Osteoblast (primary cell): ENCODE measurements around the gene MMP10. TPM values are rescaled to one million over a fixed set of nuclear protein-coding genes. Genes with fewer than 3 reads are reported as not detected.

Experiments used
- DNase-seq: peaks from one replicate; pipeline ENCODE4 v3.0.0; 2011; ENCODE audit warnings: low spot score, mixed read lengths; ENCODE audit not compliant: insufficient read length; ENCODE audit errors: missing footprints
- H2AFZ ChIP-seq: 2 replicates; pipeline ENCODE4 v1.6.0; 2011; ENCODE audit warnings: mild to moderate bottlenecking, low read length
- H3K27ac ChIP-seq: 2 replicates; pipeline ENCODE4 v1.5.1; 2011; ENCODE audit warnings: mild to moderate bottlenecking, low read depth, low read length, moderate library complexity
- H3K27me3 ChIP-seq: 2 replicates; pipeline ENCODE4 v1.6.0; 2012; ENCODE audit warnings: mild to moderate bottlenecking, control low read depth, inconsistent platforms, low read length, moderate library complexity; ENCODE audit not compliant: insufficient read depth
- H3K36me3 ChIP-seq: 2 replicates; pipeline ENCODE4 v1.5.1; 2011; ENCODE audit warnings: mild to moderate bottlenecking, low read length, control low read depth, moderate library complexity; ENCODE audit not compliant: insufficient read depth
- H3K4me1 ChIP-seq: 2 replicates; pipeline ENCODE4 v1.5.1; 2011; ENCODE audit warnings: mild to moderate bottlenecking, low read length, control low read depth, moderate library complexity; ENCODE audit not compliant: insufficient read depth
- H3K4me2 ChIP-seq: 2 replicates; pipeline ENCODE4 v1.6.0; 2011; ENCODE audit warnings: mild to moderate bottlenecking, low read length; ENCODE audit not compliant: insufficient read depth
- H3K4me3 ChIP-seq: fragments of 200-600 bp; sonication (generic); 3 replicates; pipeline ENCODE4 v1.5.1; 2012; ENCODE audit warnings: mild to moderate bottlenecking, low read length, inconsistent platforms; ENCODE audit not compliant: insufficient read depth
- H3K79me2 ChIP-seq: 2 replicates; pipeline ENCODE4 v1.6.0; 2012; ENCODE audit warnings: mild to moderate bottlenecking, low read length, control low read depth, inconsistent platforms; ENCODE audit not compliant: insufficient read depth
- H3K9me3 ChIP-seq: 2 replicates; pipeline ENCODE4 v1.5.1; 2011; ENCODE audit warnings: low read depth, low read length, control low read depth
- H4K20me1 ChIP-seq: 2 replicates; pipeline ENCODE4 v1.6.0; 2012; ENCODE audit warnings: mild to moderate bottlenecking, low read length, control low read depth; ENCODE audit not compliant: insufficient read depth
- CTCF ChIP-seq: IDR thresholded peaks from 2 replicates; pipeline ENCODE4 v1.5.1; 2011; ENCODE audit warnings: mild to moderate bottlenecking, low read depth, low read length, moderate library complexity; ENCODE audit errors: extremely low read depth
- total RNA-seq: library from RNA; depleted of rRNA; stranded (reverse); fragments of >200 nt; gene quantifications from 2 replicates; pipeline ENCODE4 v1.2.3, GENCODE V29; 2012

The MMP10 gene
- total RNA-seq, 1 donor: not detected

- H3K4me2 ChIP-seq: no peak overlapping the region
- no peak for DNase-seq
- no peak overlapping the region for H3K4me3 ChIP-seq
- TF ChIP-seq CTCF: no peak
- no peaks in the 10 kb centered on the region for H3K9me3 ChIP-seq
- peaks cover 5% of the 10 kb centered on the region for H3K27me3 ChIP-seq
- no peaks in the 10 kb centered on the region for H3K36me3 ChIP-seq
- H2AFZ ChIP-seq: no peak overlapping the region
- no peak overlapping the region for H3K27ac ChIP-seq
- no peaks in the 10 kb centered on the region for H3K4me1 ChIP-seq
- no peaks in the 10 kb centered on the region for H4K20me1 ChIP-seq
- no peaks in the 10 kb centered on the region for H3K79me2 ChIP-seq
These were observed 33.1 kb upstream of the MMP10 start for GRCh38 chr11:102813484-102813883.

GRCh38 chr11:102812188-102812587 lies 31.8 kb upstream of the MMP10 start:
- H3K27me3 ChIP-seq: peaks cover 5% of the 10 kb centered on the region
- no peak overlapping the region for H3K27ac ChIP-seq
- H4K20me1 ChIP-seq: no peaks in the 10 kb centered on the region
- TF ChIP-seq CTCF: no peak
- no peaks in the 10 kb centered on the region for H3K36me3 ChIP-seq
- no peaks in the 10 kb centered on the region for H3K9me3 ChIP-seq
- H3K79me2 ChIP-seq: no peaks in the 10 kb centered on the region
- DNase-seq: no peak
- no peak overlapping the region for H2AFZ ChIP-seq
- no peak overlapping the region for H3K4me3 ChIP-seq
- H3K4me1 ChIP-seq: no peaks in the 10 kb centered on the region
- H3K4me2 ChIP-seq: no peak overlapping the region

- H3K9me3 ChIP-seq: no peaks in the 10 kb centered on the region
- peak overlapping the region; percentile 46 for H2AFZ ChIP-seq
- peaks cover 5% of the 10 kb centered on the region for H3K27me3 ChIP-seq
- no peaks in the 10 kb centered on the region for H4K20me1 ChIP-seq
- no peaks in the 10 kb centered on the region for H3K79me2 ChIP-seq
- TF ChIP-seq CTCF: peak; percentile 63
- H3K4me2 ChIP-seq: no peak overlapping the region
- no peak overlapping the region for H3K4me3 ChIP-seq
- H3K27ac ChIP-seq: no peak overlapping the region
- DNase-seq: peak; percentile 50
- H3K36me3 ChIP-seq: no peaks in the 10 kb centered on the region
- no peaks in the 10 kb centered on the region for H3K4me1 ChIP-seq
These were observed 30.7 kb upstream of the MMP10 start for GRCh38 chr11:102810950-102811660.

- no peaks in the 10 kb centered on the region for H3K9me3 ChIP-seq
- TF ChIP-seq CTCF: no peak
- no peaks in the 10 kb centered on the region for H3K4me1 ChIP-seq
- no peak overlapping the region for H3K27ac ChIP-seq
- no peaks in the 10 kb centered on the region for H4K20me1 ChIP-seq
- H3K36me3 ChIP-seq: no peaks in the 10 kb centered on the region
- peaks cover 5% of the 10 kb centered on the region for H3K27me3 ChIP-seq
- no peak overlapping the region for H3K4me2 ChIP-seq
- no peaks in the 10 kb centered on the region for H3K79me2 ChIP-seq
- H3K4me3 ChIP-seq: no peak overlapping the region
- no peak overlapping the region for H2AFZ ChIP-seq
- DNase-seq: no peak
These were observed 29.5 kb upstream of the MMP10 start for GRCh38 chr11:102809971-102810370.
